ENCODE data around the gene PPP1CB.

DNA sequence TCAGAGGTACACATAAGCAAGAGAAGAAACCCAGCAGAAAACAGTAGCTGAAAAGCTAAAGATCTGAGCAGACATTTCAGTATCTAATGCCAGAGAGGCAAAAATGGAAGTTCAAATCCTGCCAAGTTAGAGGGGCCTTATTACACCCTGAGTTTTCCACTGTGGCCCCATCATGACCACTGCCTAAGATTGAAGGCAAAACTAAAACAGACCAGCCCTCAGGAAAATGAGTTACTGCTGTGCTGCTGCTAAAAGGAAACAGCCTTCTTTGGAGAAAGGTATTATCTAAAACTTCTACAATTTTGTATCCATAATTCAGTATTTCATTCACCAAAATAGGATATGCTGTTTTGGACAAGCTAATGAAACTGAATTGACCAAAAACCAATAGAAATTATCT lies 16.8 kb downstream of the PPP1CB start:
- TF ChIP-seq, protein P1, sequence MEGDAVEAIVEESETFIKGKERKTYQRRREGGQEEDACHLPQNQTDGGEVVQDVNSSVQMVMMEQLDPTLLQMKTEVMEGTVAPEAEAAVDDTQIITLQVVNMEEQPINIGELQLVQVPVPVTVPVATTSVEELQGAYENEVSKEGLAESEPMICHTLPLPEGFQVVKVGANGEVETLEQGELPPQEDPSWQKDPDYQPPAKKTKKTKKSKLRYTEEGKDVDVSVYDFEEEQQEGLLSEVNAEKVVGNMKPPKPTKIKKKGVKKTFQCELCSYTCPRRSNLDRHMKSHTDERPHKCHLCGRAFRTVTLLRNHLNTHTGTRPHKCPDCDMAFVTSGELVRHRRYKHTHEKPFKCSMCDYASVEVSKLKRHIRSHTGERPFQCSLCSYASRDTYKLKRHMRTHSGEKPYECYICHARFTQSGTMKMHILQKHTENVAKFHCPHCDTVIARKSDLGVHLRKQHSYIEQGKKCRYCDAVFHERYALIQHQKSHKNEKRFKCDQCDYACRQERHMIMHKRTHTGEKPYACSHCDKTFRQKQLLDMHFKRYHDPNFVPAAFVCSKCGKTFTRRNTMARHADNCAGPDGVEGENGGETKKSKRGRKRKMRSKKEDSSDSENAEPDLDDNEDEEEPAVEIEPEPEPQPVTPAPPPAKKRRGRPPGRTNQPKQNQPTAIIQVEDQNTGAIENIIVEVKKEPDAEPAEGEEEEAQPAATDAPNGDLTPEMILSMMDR (IDR thresholded peaks at IDR 0.05), result no peak
- TF ChIP-seq POLR2A (IDR thresholded peaks at IDR 0.05), result no peak
